ENCODE results near the gene GJA4.

Gene GJA4

GRCh38 chr1:34794001-34794789 lies 1.4 kb downstream of the GJA4 start:
- Histone ChIP-seq H3K4me3 (replicated peaks; ENCODE audit: insufficient read depth, low read length) (no peak overlapping the region), H3K27me3 (ENCODE audit: insufficient read depth, poor library complexity, severe bottlenecking) (peaks cover 15% of the 10 kb centered on the region), H3K27ac (replicated peaks) (no peak overlapping the region)

GRCh38 chr1:34794790-34795180 lies 2.0 kb downstream of the GJA4 start:
- TF ChIP-seq REST (IDR thresholded peaks at IDR 0.05; ENCODE audit: insufficient replicate concordance, low read depth): no peak
- TF ChIP-seq CTCF (IDR thresholded peaks at IDR 0.05; ENCODE audit: insufficient read depth, low read length): no peak
- TF ChIP-seq GABPA (IDR thresholded peaks at IDR 0.05; ENCODE audit: low read depth): no peak
- TF ChIP-seq SPI1 (IDR thresholded peaks at IDR 0.05; ENCODE audit: borderline replicate concordance, low read depth): no peak
- no peak for TF ChIP-seq POLR2AphosphoS5 (IDR thresholded peaks at IDR 0.05; ENCODE audit: low read depth)
- H3K4me3 ChIP-seq (replicated peaks; ENCODE audit: insufficient read depth, low read length): no peak overlapping the region
- H3K27ac ChIP-seq (replicated peaks): no peak overlapping the region
- no peak for DNase-seq (ENCODE audit: low read depth in 1 of 2, low spot score in 1 of 2)
- H3K27me3 ChIP-seq (ENCODE audit: insufficient read depth, poor library complexity, severe bottlenecking): peaks cover 15% of the 10 kb centered on the region

More at GRCh38 chr1:34794001-34794789, 1.4 kb downstream of the GJA4 start:
- DNase-seq (ENCODE audit: low read depth in 1 of 2, low spot score in 1 of 2): no peak
- TF ChIP-seq GABPA (IDR thresholded peaks at IDR 0.05; ENCODE audit: low read depth): no peak
- no peak for TF ChIP-seq POLR2AphosphoS5 (IDR thresholded peaks at IDR 0.05; ENCODE audit: low read depth)
- TF ChIP-seq CTCF (IDR thresholded peaks at IDR 0.05; ENCODE audit: insufficient read depth, low read length): no peak
- no peak for TF ChIP-seq SPI1 (IDR thresholded peaks at IDR 0.05; ENCODE audit: borderline replicate concordance, low read depth)
- no peak for TF ChIP-seq REST (IDR thresholded peaks at IDR 0.05; ENCODE audit: insufficient replicate concordance, low read depth)

GRCh38 chr1:34795916-34796315 lies 3.1 kb downstream of the GJA4 start:
- Histone ChIP-seq H3K27me3 (ENCODE audit: insufficient read depth, poor library complexity, severe bottlenecking) (peaks cover 15% of the 10 kb centered on the region), H3K27ac (replicated peaks) (no peak overlapping the region), H3K4me3 (replicated peaks; ENCODE audit: insufficient read depth, low read length) (no peak overlapping the region)
- TF ChIP-seq CTCF (IDR thresholded peaks at IDR 0.05; ENCODE audit: insufficient read depth, low read length) (no peak), SPI1 (IDR thresholded peaks at IDR 0.05; ENCODE audit: borderline replicate concordance, low read depth) (no peak), GABPA (IDR thresholded peaks at IDR 0.05; ENCODE audit: low read depth) (no peak), REST (IDR thresholded peaks at IDR 0.05; ENCODE audit: insufficient replicate concordance, low read depth) (no peak), POLR2AphosphoS5 (IDR thresholded peaks at IDR 0.05; ENCODE audit: low read depth) (no peak)
- no peak for DNase-seq (ENCODE audit: low read depth in 1 of 2, low spot score in 1 of 2)

Measured in HL-60 (cell line).